GM18507 (cell line): ENCODE measurements around the gene DES.
A peak's percentile ranks its signal among the peaks of the same experiment; 100 is the strongest.
"Not testable (repeated sequence)": the region's sequence is repeated elsewhere in the genome, so short reads cannot be mapped to it uniquely, and the experiment has no call there.

Experiments
- DNase-seq: peaks from one replicate; pipeline ENCODE4 v3.0.0; 2011; ENCODE audit warnings: low read depth; ENCODE audit not compliant: insufficient read length; ENCODE audit errors: extremely low spot score
- FAIRE-seq: peaks from 2 replicates; lab custom pipeline; 2011; peaks lifted over from hg19 to GRCh38; lab: Jason Lieb, UNC

Gene DES

GRCh38 chr2:219418155-219419011 lies at the start of gene DES:
Gene DES (plus strand): TSS chr2:219418377. CDS start chr2:219418463, 86 bp downstream.
- no peak for DNase-seq

GRCh38 chr2:219368690-219369191 lies 49.4 kb upstream of the DES start:
- DNase-seq (no peak), FAIRE-seq (no peak)

More at GRCh38 chr2:219418155-219419011, at the start of gene DES:
- FAIRE-seq: no peak

GRCh38 chr2:219369447-219369861 lies 48.7 kb upstream of the DES start:
- FAIRE-seq (no peak), DNase-seq (no peak)

GRCh38 chr2:219378163-219378851 lies 39.9 kb upstream of the DES start:
- no peak for FAIRE-seq
- no peak for DNase-seq

- FAIRE-seq (no peak), DNase-seq (no peak)
Measured at GRCh38 chr2:219380926-219381325, 37.3 kb upstream of the DES start.

- FAIRE-seq: no peak
- no peak for DNase-seq
Measured at GRCh38 chr2:219381448-219381847, 36.7 kb upstream of the DES start.

- DNase-seq (no peak), FAIRE-seq (no peak)
Measured at GRCh38 chr2:219384083-219384713, 34.0 kb upstream of the DES start.

GRCh38 chr2:219384859-219385258 lies 33.3 kb upstream of the DES start:
- DNase-seq: no peak
- FAIRE-seq: no peak

GRCh38 chr2:219385958-219386520 lies 32.1 kb upstream of the DES start:
- FAIRE-seq (no peak), DNase-seq (no peak)

- FAIRE-seq (no peak), DNase-seq (no peak)
Measured at GRCh38 chr2:219386532-219387280, 31.5 kb upstream of the DES start.

GRCh38 chr2:219387306-219388120 lies 30.7 kb upstream of the DES start, which contains the start of gene DNPEP:
Gene DNPEP (minus strand): TSS chr2:219387912. CDS start chr2:219387794, 118 bp downstream.
- DNase-seq (peak; percentile 92), FAIRE-seq (no peak)

- DNase-seq (peak; percentile 94), FAIRE-seq (peak; percentile 98)
Measured at GRCh38 chr2:219388121-219388906, 29.9 kb upstream of the DES start.

- FAIRE-seq: no peak
Measured at GRCh38 chr2:219388907-219389156, 29.3 kb upstream of the DES start.

GRCh38 chr2:219392754-219393153 lies 25.4 kb upstream of the DES start:
- no peak for FAIRE-seq

More at GRCh38 chr2:219388907-219389156, 29.3 kb upstream of the DES start:
- no peak for DNase-seq

GRCh38 chr2:219395056-219395455 lies 23.1 kb upstream of the DES start:
- FAIRE-seq, DNase-seq: not testable (repeated sequence)

More at GRCh38 chr2:219392754-219393153, 25.4 kb upstream of the DES start:
- DNase-seq: no peak

GRCh38 chr2:219395609-219396008 lies 22.6 kb upstream of the DES start:
- FAIRE-seq (no peak), DNase-seq (no peak)

GRCh38 chr2:219396863-219397457 lies 21.2 kb upstream of the DES start:
- FAIRE-seq (no peak), DNase-seq (no peak)
